Gastrocnemius medialis (tissue), 4 donors: ENCODE data around the gene TCF4. TPM values are rescaled to one million over a fixed set of nuclear protein-coding genes. Genes with fewer than 3 reads are reported as not detected.

ENCODE experiments used
- ATAC-seq, 2 donors: fragments of 150-250 bp; one replicate each; pipeline ENCODE4 v1.9.1; 2016
- DNase-seq, 2 donors: peaks; one replicate each; pipeline ENCODE4 v3.0.0-alpha.2; 2019
- H3K27ac ChIP-seq, 4 donors: fragments of 200-600 bp; sonication (generic); 1 replicate in 1 of 4; 2 replicates in 3 of 4; pipeline ENCODE4 v1.5.1; 2016 to 2018; ENCODE audit warnings: mild to moderate bottlenecking in 2 of 4, moderate library complexity in 1 of 4
- H3K27me3 ChIP-seq, 3 donors: fragments of 200-600 bp; sonication (generic) in 2 of 3; 1 replicate in 1 of 3; 2 replicates in 2 of 3; pipeline versions ENCODE4 v1.5.1 to v1.6.0; 2016 to 2019; ENCODE audit warnings: mild to moderate bottlenecking in 1 of 3, moderate library complexity in 1 of 3
- H3K36me3 ChIP-seq, 2 donors: fragments of 200-600 bp; sonication (generic) in 1 of 2; one replicate each; pipeline ENCODE4 v1.5.1; 2017 to 2018
- H3K4me1 ChIP-seq, 2 donors: fragments of 200-600 bp; sonication (generic) in 1 of 2; one replicate each; pipeline ENCODE4 v1.5.1; 2016 to 2017; ENCODE audit warnings: mild to moderate bottlenecking in 2 of 2
- H3K4me3 ChIP-seq, 4 donors: fragments of 200-600 bp; sonication (generic) in 3 of 4; 1 replicate in 1 of 4; 2 replicates in 3 of 4; pipeline ENCODE4 v1.5.1; 2016 to 2019; ENCODE audit warnings: mild to moderate bottlenecking in 2 of 4
- H3K9me3 ChIP-seq, 3 donors: fragments of 200-600 bp; sonication (generic) in 2 of 3; 1 replicate in 1 of 3; 2 replicates in 2 of 3; pipeline ENCODE4 v1.5.1; 2016 to 2019
- POLR2A ChIP-seq, 2 donors: fragments of 450-650 bp; IDR thresholded peaks; one replicate each; pipeline ENCODE4 v1.6.1; 2017; ENCODE audit warnings: antibody characterized with exemption in 2 of 2, mild to moderate bottlenecking in 2 of 2, moderate library complexity in 2 of 2
- in situ Hi-C, 4 donors: fragments of 200-750 bp; cut with MboI; loops; one replicate each; pipeline versions ENCODE4 v1.15.0 to v1.8.0; 2017; ENCODE audit warnings: low sequenced_read_pairs in 4 of 4
- intact Hi-C: fragments of 100-400 bp; cut with DNase I; formaldehyde crosslinking; loops from one replicate; pipeline ENCODE4 v1.15.1; 2023; ENCODE audit warnings: low total_unique reads
- total RNA-seq, 4 donors: library from RNA; depleted of rRNA; stranded (reverse); fragments of >200 nt; gene quantifications; one replicate each; pipeline versions ENCODE4 v1.1.0 to v1.2.3, GENCODE V29; 2016
- TF ChIP-seq, protein P1 (sequence below), 5 experiments: fragments of 450-650 bp in 3 of 5; fragments of 200-600 bp in 2 of 5; sonication (generic) in 2 of 5; IDR thresholded peaks in 4 of 5; conservative IDR thresholded peaks in 1 of 5; 1 replicate in 4 of 5; 2 replicates in 1 of 5; pipeline ENCODE4 v1.5.1; 2016 to 2019; ENCODE audit warnings: antibody characterized with exemption in 5 of 5, mild to moderate bottlenecking in 3 of 5, moderate library complexity in 3 of 5

TCF4 gene
- total RNA-seq, 4 donors from 2014 or later, result 40.3 to 60.6 (median 53.6) TPM

DNA sequence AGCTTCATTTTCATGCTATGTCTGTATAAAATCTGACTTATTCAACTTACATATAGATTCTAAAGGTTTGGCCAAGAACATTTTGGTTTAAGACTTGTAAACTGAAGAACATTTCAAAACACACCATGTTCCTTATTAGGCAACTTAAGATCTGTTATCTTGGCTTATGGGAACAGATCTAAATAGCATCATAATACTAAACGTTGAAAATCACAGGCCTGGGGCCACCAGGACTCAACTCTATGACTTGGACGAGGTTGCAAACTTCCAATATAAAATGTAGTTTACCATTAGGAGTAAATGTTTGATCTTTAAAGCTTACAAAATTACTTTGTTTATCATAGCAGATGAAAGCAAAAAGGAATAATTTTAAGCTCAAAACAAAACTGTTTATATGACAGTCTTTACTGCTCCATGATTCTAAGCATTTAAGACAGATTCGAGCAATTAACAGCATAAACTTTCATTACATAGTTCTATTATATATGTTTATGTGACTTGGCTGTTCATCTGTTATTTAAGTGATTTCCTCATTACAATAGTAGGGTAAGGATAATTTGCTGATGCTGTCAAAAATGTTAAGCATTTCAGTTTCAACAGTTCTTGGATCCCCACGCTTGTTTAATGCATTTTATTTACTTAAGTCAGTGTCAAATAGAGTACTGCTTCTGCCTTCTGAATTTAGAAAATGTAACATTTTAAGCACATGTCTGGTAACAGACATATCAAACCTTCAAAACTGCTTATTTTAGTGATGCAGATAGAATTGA lies 8.3 kb downstream of the TCF4 start:
- TF ChIP-seq, protein P1, sequence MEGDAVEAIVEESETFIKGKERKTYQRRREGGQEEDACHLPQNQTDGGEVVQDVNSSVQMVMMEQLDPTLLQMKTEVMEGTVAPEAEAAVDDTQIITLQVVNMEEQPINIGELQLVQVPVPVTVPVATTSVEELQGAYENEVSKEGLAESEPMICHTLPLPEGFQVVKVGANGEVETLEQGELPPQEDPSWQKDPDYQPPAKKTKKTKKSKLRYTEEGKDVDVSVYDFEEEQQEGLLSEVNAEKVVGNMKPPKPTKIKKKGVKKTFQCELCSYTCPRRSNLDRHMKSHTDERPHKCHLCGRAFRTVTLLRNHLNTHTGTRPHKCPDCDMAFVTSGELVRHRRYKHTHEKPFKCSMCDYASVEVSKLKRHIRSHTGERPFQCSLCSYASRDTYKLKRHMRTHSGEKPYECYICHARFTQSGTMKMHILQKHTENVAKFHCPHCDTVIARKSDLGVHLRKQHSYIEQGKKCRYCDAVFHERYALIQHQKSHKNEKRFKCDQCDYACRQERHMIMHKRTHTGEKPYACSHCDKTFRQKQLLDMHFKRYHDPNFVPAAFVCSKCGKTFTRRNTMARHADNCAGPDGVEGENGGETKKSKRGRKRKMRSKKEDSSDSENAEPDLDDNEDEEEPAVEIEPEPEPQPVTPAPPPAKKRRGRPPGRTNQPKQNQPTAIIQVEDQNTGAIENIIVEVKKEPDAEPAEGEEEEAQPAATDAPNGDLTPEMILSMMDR (IDR thresholded peaks at IDR 0.05 in 4 of 5, conservative IDR thresholded peaks at IDR 0.05 in 1 of 5), result no peak
- TF ChIP-seq POLR2A (IDR thresholded peaks at IDR 0.05), result no peak
- peak in 1 of 2 donors; percentile 53 for ATAC-seq

DNA sequence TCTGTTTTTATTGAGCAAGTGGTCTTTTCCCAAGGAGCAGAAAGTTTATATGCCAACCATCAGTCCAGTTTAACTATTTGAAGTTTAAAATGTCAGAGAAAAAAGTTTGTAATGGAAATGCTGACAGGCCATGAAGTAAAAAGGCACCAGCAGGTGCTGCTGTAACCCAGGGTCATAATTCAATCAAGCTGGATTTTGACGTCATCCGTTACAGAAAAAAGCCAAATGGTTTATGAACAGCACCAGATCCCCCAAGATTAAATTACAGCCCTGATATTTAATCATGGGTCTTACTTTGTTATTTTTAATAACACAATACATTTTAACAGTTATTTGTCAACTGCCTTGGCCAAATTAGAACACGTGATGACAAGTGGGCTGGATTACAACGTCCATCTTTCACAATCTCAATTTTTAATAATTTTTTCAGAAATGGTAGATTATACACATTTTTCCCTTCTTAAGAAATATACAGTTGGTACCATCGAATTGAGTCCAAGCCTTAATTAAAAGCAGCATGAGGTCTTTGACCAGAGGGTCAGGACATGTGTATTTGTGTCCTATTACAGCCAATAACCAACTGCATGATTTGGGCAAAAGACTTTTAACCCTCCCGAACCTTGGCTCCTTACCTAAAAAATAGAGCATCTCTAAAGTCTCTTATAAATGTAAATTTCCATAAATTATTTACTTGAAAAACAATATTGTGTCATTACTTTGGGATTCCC lies 10.0 kb downstream of the TCF4 start:
- Histone ChIP-seq H3K4me3 (peak overlapping the region; percentile 18 to 44 (median 30)), H3K9me3 (no peaks in the 10 kb centered on the region), H3K27me3 (no peaks in the 10 kb centered on the region), H3K4me1 (peaks cover 70 to 77% of the 10 kb centered on the region in 2 donors), H3K36me3 (no peaks in the 10 kb centered on the region), H3K27ac (peak overlapping the region; percentile 88 to 93 (median 91))
- DNase-seq, result no peak
- in situ Hi-C loops (loop anchor here in 3 of 4 donors (25.0 kb wide), 1 partner anchor 341 kb away; no protein-coding TSS in a partner anchor), intact Hi-C loops (no loop called here)
- ATAC-seq, result peak; percentile 30 to 60
- TF ChIP-seq, protein P1 (IDR thresholded peaks at IDR 0.05 in 4 of 5, conservative IDR thresholded peaks at IDR 0.05 in 1 of 5), result no peak
- TF ChIP-seq POLR2A (IDR thresholded peaks at IDR 0.05), result no peak

More for the DNA sequence above, 8.3 kb downstream of the TCF4 start:
- in situ Hi-C loops, result loop anchor here (5.0 to 25.0 kb wide), 5 partner anchors 155 to 345 kb away; no protein-coding TSS in a partner anchor
- intact Hi-C loops, result loop anchor here (10.0 kb wide), 2 partner anchors 285 to 1055 kb away; partner anchors contain the start of gene TXNL1
- DNase-seq, result no peak
- Histone ChIP-seq H3K36me3 (no peaks in the 10 kb centered on the region), H3K27me3 (no peaks in the 10 kb centered on the region), H3K4me1 (peaks cover 87 to 90% of the 10 kb centered on the region in 2 donors), H3K4me3 (peak overlapping the region in 3 of 4 donors; percentile 18 to 44 (median 29)), H3K9me3 (no peaks in the 10 kb centered on the region), H3K27ac (peak overlapping the region; percentile 88 to 93 (median 91))

DNA sequence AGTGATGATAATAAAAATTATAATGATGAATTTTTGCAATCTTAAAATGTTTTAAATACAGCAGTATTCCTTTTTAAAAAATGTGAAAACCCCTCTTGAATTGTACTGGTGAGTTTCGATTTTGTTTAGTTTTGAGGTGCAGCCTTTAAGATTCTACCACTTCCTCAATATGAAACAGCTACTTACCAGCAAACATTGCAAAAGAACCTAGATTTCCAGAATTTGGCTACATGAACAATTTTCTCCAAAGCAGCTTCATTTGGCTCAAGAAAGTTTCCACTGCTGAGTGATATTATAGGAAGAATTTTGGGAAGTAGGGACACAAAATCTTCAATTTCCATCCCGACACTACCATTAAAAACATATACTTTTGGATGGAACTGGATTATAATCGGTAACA lies 12.0 kb downstream of the TCF4 start:
- Histone ChIP-seq H3K9me3 (no peaks in the 10 kb centered on the region), H3K27ac (peak overlapping the region; percentile 55 to 93 (median 60)), H3K27me3 (no peaks in the 10 kb centered on the region), H3K4me1 (peaks cover 51 to 65% of the 10 kb centered on the region in 2 donors), H3K36me3 (no peaks in the 10 kb centered on the region), H3K4me3 (peak overlapping the region in 1 of 4 donors; percentile 1)
- no peak for DNase-seq
- intact Hi-C loops, result no loop called here
- in situ Hi-C loops, result loop anchor here in 3 of 4 donors (25.0 kb wide), 1 partner anchor 339 kb away; no protein-coding TSS in a partner anchor
- TF ChIP-seq POLR2A (IDR thresholded peaks at IDR 0.05), result no peak
- TF ChIP-seq, protein P1 (IDR thresholded peaks at IDR 0.05 in 4 of 5, conservative IDR thresholded peaks at IDR 0.05 in 1 of 5), result no peak
- ATAC-seq, result no peak

DNA sequence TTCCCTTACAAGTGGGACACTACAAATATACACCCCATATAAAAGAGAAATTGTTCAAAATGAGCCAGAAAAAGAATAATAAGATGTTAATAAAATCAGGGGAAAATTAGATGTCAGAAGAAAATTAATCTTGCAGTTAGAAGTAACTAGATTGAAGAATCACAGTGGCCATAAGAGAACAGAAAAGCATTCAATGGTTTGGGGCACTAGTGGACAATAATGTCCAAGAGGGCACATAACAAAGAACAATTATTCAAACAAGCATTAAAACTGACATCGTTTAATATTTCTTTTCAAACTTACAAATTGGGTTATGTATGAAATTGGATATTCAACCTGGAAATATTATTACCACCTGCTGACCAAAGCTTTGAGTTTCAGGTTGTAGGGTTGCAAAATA lies 12.9 kb downstream of the TCF4 start:
- in situ Hi-C loops, result loop anchor here in 3 of 4 donors (25.0 kb wide), 1 partner anchor 338 kb away; no protein-coding TSS in a partner anchor
- peaks cover 42 to 56% of the 10 kb centered on the region in 2 donors for H3K4me1 ChIP-seq
- peak overlapping the region; percentile 9 to 93 (median 60) for H3K27ac ChIP-seq
- intact Hi-C loops, result no loop called here
- no peaks in the 10 kb centered on the region for H3K36me3 ChIP-seq
- no peaks in the 10 kb centered on the region for H3K9me3 ChIP-seq
- ATAC-seq (no peak), DNase-seq (no peak)
- TF ChIP-seq, protein P1 (IDR thresholded peaks at IDR 0.05 in 4 of 5, conservative IDR thresholded peaks at IDR 0.05 in 1 of 5), result no peak
- TF ChIP-seq POLR2A (IDR thresholded peaks at IDR 0.05), result no peak
- H3K27me3 ChIP-seq, result no peaks in the 10 kb centered on the region
- H3K4me3 ChIP-seq, result no peak overlapping the region
